GM21390 (cell line): Measurements from ENCODE around the gene ATP6V1A.

Experiments
- ATAC-seq: cut with Tn5 transposase; IDR thresholded peaks from one replicate; pipeline ENCODE4 v1.9.1; 2021; ENCODE audit not compliant: unreplicated experiment

Gene ATP6V1A

GRCh38 chr3:113745756-113746547, 883 bp upstream of the ATP6V1A start, which contains the start of gene NAA50:
Gene NAA50 (minus strand): TSS chr3:113746249. CDS start chr3:113745949, 300 bp downstream.
- peak; percentile 41 for ATAC-seq

DNA sequence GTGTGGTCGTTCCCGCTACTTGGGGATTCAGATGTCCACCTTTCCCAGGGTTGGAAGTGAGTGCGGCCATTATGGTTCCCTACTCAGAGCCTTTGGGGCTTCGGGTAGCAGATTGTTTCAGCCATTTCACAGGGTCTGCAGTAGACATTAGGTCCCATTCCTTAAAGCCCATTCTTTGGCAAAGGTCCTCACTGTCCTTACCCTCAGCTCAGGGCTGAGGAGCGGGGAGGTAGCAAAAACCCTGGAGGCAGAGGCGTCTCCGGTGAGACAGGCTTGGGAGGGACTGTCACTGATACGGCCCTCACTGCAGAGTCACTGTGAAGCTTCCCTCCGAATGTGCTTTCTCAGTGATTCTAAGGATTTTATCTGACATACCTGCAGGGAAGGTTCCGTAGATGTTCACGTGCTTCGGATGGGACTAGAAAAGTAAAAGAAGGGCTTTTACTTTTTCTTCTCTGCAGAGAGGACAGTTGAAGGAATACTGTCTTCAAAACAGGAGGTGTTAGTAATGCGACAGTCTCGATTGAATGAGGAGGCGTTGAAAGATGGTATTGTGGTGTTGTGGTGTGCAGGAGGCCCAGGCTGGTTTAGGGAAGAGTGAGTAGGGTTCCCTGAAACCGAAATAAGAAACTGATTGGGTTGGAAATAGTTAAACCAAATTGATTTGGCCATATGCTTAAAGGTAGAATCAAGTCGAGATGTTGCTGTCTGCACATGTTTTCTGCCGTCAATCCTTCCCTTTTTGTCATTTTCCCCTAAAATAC, 630 bp downstream of the ATP6V1A start:
- peak; percentile 6 for ATAC-seq

GRCh38 chr3:113751141-113751540, 4.3 kb downstream of the ATP6V1A start:
- no peak for ATAC-seq

DNA sequence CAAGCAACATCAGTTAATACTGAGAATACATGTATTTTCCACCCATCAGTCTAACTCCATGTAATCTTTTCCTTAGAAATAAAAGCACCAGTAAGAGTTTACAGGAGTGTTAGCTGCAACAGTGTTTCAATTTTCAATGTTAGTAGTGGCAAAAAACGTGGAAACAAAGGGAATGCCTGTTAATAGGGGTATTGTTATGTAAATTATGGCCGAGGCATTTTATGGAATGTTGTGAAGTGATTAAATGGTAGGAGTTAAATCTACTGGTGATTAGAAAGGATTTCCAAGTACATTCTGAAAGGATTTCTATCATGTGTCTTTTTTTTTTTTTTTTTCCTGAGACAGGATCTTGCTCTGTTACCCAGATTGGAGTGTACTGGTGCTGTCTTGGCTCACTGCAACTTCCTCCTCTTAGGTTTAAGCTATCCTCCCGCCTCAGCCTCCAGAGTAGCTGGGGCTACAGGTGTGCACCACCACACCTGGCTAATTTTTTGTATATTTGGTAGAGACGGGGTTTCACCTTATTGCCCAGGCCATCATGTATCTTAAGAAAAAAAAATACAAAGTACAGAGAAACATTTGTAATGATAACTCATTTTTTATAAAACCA, 6.6 kb downstream of the ATP6V1A start:
- no peak for ATAC-seq

GRCh38 chr3:113754494-113755159, 7.8 kb downstream of the ATP6V1A start:
- no peak for ATAC-seq

DNA sequence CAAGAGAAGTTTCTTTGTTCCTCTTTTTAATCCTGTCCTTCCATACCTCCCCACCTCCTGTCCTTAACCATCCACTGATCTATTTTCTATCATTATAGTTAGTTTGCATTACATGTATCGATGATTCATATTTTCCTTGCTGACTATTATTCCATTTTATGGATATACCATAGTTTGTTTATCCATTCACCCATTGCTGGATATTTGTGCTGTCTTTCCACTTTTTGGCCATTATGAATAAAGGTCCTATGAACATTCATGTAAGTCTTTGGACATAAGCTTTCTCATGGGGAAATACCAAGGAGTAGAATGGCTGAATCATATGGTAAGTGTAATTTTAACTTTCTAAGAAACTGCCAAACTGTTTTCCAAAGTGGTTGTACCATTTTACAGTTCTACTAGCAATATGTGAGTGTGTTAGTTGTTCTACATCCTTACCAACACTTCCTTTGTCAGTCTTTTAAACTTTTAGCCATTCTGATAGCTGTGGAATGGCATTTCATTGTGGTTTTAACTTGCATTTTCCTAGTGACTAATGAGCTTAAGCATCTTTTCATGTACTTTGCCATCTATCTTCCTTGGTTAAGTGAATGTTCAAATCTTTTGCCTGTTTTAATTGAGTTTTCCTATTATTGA, 11.7 kb downstream of the ATP6V1A start:
- ATAC-seq = no peak

DNA sequence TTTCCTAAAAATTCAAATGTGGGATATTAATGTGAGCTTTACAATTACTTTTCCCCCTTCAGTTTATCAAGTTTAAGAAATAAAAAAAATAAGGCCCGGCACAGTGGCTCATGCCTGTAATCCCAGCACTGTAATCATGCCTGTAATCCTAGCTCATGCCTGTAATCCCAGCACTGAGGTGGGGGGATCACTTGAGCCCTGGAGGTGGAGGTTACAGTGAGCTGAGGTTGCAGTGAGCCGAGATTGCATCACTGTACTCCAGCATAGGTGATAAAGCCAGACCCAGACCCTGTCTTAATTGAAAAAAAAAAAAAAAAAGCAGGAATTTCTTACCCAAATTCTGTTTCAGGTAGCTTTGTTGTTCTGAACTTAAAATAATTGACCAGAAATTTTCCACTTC, 17.9 kb downstream of the ATP6V1A start:
- no peak for ATAC-seq

DNA sequence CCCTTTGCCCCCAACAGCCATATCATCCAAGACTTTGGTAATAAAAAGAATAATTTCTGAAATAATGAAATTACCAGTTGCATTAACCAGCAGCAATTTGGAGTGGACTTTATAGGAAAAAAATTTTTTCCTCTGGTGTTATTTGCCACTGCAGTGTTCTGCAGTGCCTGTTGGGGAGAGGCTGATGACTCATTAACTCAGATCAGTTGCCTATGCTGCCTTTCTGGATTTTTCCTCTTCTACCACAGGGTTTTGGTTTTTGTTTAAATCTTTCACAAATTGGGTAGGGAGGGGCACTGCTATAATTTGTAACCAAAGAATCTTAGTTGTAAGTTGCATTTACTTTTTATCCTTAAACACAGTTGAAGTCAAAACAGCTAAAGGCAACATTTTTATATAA, 22.7 kb downstream of the ATP6V1A start:
- ATAC-seq = peak; percentile 67

- no peak for ATAC-seq
Observed at GRCh38 chr3:113771993-113772392, 25.2 kb downstream of the ATP6V1A start.

GRCh38 chr3:113773381-113773780, 26.5 kb downstream of the ATP6V1A start:
- ATAC-seq = no peak

GRCh38 chr3:113775516-113775915, 28.7 kb downstream of the ATP6V1A start:
- ATAC-seq = no peak

- no peak for ATAC-seq
Observed at GRCh38 chr3:113776564-113776963, 29.7 kb downstream of the ATP6V1A start.

GRCh38 chr3:113783463-113783862, 36.6 kb downstream of the ATP6V1A start:
- ATAC-seq = no peak

- no peak for ATAC-seq
Observed at GRCh38 chr3:113783980-113784379, 37.1 kb downstream of the ATP6V1A start.

DNA sequence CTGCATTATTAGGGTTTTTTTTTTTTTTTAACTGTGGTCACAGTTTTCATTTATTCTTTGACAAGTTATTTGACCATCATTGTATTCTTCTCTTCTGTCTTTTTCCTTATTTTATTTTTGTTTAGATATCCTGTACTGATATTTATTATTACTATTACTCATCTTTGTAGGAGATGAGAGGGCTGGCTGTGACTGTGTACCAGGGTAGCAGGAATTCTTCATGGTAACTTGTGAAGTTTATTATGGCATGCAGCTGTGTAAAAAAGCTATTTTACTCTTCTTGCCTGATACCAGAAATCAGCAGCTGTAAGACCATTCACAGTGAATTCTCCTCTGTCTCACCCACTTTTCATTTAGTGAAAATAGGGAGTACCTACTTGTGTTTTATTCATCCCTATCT, 44.5 kb downstream of the ATP6V1A start:
- no peak for ATAC-seq

GRCh38 chr3:113794526-113794925, 47.7 kb downstream of the ATP6V1A start:
- ATAC-seq = no peak

GRCh38 chr3:113795693-113796092, 48.9 kb downstream of the ATP6V1A start:
- no peak for ATAC-seq

DNA sequence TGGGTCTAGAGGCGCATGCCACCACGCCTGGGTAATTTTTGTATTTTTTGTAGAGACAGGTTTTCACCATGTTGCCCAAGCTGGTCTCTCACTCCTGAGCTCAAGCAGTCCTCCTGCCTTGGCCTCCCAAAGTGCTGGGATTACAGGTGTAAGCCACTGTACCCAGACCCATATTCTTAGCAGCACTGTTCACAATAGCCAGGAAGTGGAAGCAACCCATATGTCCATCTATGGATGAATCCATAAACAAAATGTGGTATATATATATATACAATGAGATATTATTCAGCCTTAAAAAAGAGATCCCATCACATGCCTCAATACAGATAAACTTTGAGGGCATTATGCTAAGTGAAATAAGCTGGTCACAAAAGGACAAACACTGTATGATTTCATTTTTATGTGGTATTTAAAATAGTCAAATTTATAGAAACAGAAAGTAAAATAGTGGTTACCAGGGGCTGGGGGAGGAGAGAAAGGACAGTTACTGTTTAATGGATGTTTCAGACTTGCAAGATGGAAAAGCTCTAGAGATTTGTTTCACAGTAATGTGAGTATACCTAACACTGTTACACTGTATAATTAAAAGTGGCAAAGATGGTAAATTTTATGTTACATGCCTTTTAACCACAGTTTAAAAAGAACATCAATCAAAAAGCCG, 56.1 kb downstream of the ATP6V1A start:
- ATAC-seq = no peak

GRCh38 chr3:113804661-113805060, 57.8 kb downstream of the ATP6V1A start:
- no peak for ATAC-seq

GRCh38 chr3:113805249-113805648, 58.4 kb downstream of the ATP6V1A start:
- ATAC-seq = no peak
